ENCODE measurements around the gene BICC1.

DNA sequence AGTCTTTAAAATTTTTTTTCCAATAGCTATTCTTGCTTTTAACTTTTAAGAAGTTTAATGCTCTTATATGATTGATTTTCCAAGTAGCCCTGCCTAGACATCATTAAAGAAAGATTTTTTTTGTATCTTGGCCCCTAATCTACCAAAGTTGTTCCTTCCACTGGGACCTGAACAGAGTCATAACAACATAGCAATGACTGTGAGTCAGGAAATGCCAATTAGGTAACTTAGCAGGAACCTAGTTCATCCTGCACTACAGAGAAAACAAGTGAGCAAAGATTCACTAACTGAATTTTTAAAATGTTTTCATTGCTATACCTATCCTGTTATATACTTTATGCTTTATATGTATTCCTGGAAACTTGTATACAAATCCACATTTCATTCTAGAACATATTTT lies 284.7 kb downstream of the BICC1 start:
- no peak for TF ChIP-seq EZH2phosphoT487 (IDR thresholded peaks at IDR 0.05; ENCODE audit: borderline replicate concordance)
- TF ChIP-seq CTCF (conservative IDR thresholded peaks at IDR 0.05; ENCODE audit: low read length), result no peak
